GM23338 (cell line): Measurements from ENCODE around the gene CPSF4L. TPM values are rescaled to one million over a fixed set of nuclear protein-coding genes. Genes with fewer than 3 reads are reported as not detected.

Experiments
- ATAC-seq: fragments of 200-7000 bp; cut with Tn5 transposase; 3 replicates; pipeline ENCODE4 v1.9.1; 2020
- DNase-seq: peaks from one replicate; pipeline ENCODE4 v3.0.0-alpha.2; 2015; ENCODE audit warnings: low spot score
- H2AFZ ChIP-seq: fragments of 200-600 bp; sonication (generic); 2 replicates; pipeline ENCODE4 v1.8.0; 2016; ENCODE audit warnings: antibody characterized with exemption, mild to moderate bottlenecking, moderate library complexity
- H3F3A ChIP-seq: fragments of 200-600 bp; sonication (generic); replicated peaks from 2 replicates; pipeline ENCODE4 v1.8.0; 2017; ENCODE audit warnings: antibody characterized with exemption, mixed run types, low read depth
- H3K27ac ChIP-seq: fragments of 200-600 bp; sonication (generic); 2 replicates; pipeline ENCODE4 v1.6.1; 2016; ENCODE audit warnings: low read depth
- H3K27me3 ChIP-seq: fragments of 200-600 bp; sonication (generic); 2 replicates; pipeline ENCODE4 v1.8.0; 2016; ENCODE audit warnings: mild to moderate bottlenecking, mixed run types, moderate library complexity; ENCODE audit not compliant: insufficient read depth
- H3K36me3 ChIP-seq: fragments of 200-600 bp; sonication (generic); 2 replicates; pipeline ENCODE4 v1.8.0; 2016; ENCODE audit warnings: mild to moderate bottlenecking; ENCODE audit not compliant: insufficient read depth
- H3K4me1 ChIP-seq: fragments of 200-600 bp; sonication (generic); 2 replicates; pipeline ENCODE4 v1.8.0; 2016; ENCODE audit warnings: mild to moderate bottlenecking, moderate library complexity; ENCODE audit not compliant: insufficient read depth
- H3K4me2 ChIP-seq: fragments of 200-600 bp; sonication (generic); 2 replicates; pipeline ENCODE4 v1.7.1; 2017; ENCODE audit warnings: mixed run types
- H3K4me3 ChIP-seq: fragments of 200-600 bp; sonication (generic); 2 replicates; pipeline ENCODE4 v1.6.1; 2016; ENCODE audit warnings: mixed run types
- H3K79me2 ChIP-seq: fragments of 200-600 bp; sonication (generic); replicated peaks from 2 replicates; pipeline ENCODE4 v1.8.0; 2017; ENCODE audit warnings: mild to moderate bottlenecking; ENCODE audit not compliant: insufficient read depth
- H3K9me2 ChIP-seq: fragments of 200-600 bp; sonication (generic); 2 replicates; pipeline ENCODE4 v1.8.0; 2017; ENCODE audit not compliant: insufficient read depth
- H4K20me1 ChIP-seq: fragments of 200-600 bp; sonication (generic); replicated peaks from 2 replicates; pipeline ENCODE4 v1.8.0; 2017; ENCODE audit warnings: mild to moderate bottlenecking; ENCODE audit not compliant: insufficient read depth
- H3K27ac Mint-ChIP-seq: 2 replicates; pipeline ENCODE4 v1.8.0; 2020; ENCODE audit warnings: inconsistent platforms, mild to moderate bottlenecking, moderate library complexity, mixed read lengths
- H3K27me3 Mint-ChIP-seq: 3 replicates; pipeline ENCODE4 v1.8.0; 2022; ENCODE audit warnings: low read depth, mild to moderate bottlenecking, moderate library complexity, mixed read lengths, inconsistent platforms; ENCODE audit not compliant: insufficient read depth, poor library complexity
- H3K36me3 Mint-ChIP-seq: 3 replicates; pipeline ENCODE4 v1.8.0; 2021; ENCODE audit warnings: low read depth, mild to moderate bottlenecking, inconsistent platforms, moderate library complexity, mixed read lengths
- H3K4me1 Mint-ChIP-seq: 3 replicates; pipeline ENCODE4 v1.8.0; 2020; ENCODE audit warnings: mild to moderate bottlenecking, inconsistent platforms, mixed read lengths
- H3K4me3 Mint-ChIP-seq: 3 replicates; pipeline ENCODE4 v1.8.0; 2021; ENCODE audit warnings: moderate library complexity, mild to moderate bottlenecking, inconsistent platforms, mixed read lengths
- H3K9me3 Mint-ChIP-seq: 3 replicates; pipeline ENCODE4 v1.8.0; 2020; ENCODE audit warnings: moderate library complexity, mild to moderate bottlenecking, inconsistent platforms, mixed read lengths
- CREB1 ChIP-seq: fragments of 250-450 bp; sonication (Bioruptor Pico); IDR thresholded peaks from 2 replicates; pipeline ENCODE4 v1.5.0; 2020; ENCODE audit warnings: low read depth, mild to moderate bottlenecking, moderate library complexity
- EZH2 ChIP-seq: fragments of 200-600 bp; sonication (generic); IDR thresholded peaks from one replicate; pipeline ENCODE4 v1.8.0; 2017; ENCODE audit warnings: antibody characterized with exemption, mild to moderate bottlenecking, low read depth; ENCODE audit not compliant: unreplicated experiment
- EZH2phosphoT487 ChIP-seq: fragments of 200-600 bp; sonication (generic); IDR thresholded peaks from one replicate; pipeline ENCODE4 v1.8.1; 2018; ENCODE audit warnings: antibody characterized with exemption; ENCODE audit not compliant: unreplicated experiment
- NANOG ChIP-seq: IDR thresholded peaks from 2 replicates; pipeline ENCODE4 v1.6.1; 2016; ENCODE audit warnings: antibody characterized with exemption, borderline replicate concordance
- POLR2AphosphoS5 ChIP-seq: IDR thresholded peaks from 2 replicates; pipeline ENCODE4 v1.6.1; 2016; ENCODE audit warnings: antibody characterized with exemption, low read depth
- ZNF114 ChIP-seq: fragments of 250-450 bp; sonication (Bioruptor Pico); IDR thresholded peaks from 2 replicates; pipeline ENCODE4 v1.5.0; 2020; ENCODE audit warnings: mild to moderate bottlenecking, moderate library complexity
- polyA plus RNA-seq: library from polyadenylated mRNA; unstranded; fragments of >200 nt; fragmentation: Nextera tagmentation; extraction: Ambion mirVana; gene quantifications from 2 replicates; pipeline ENCODE4 v1.2.1, GENCODE V29; 2016
- total RNA-seq: library from RNA; depleted of rRNA; stranded (reverse); fragments of >200 nt; shearing (Covaris generic); gene quantifications from 2 replicates; pipeline ENCODE4 v1.2.3, GENCODE V29; 2014
- TF ChIP-seq, protein P1 (sequence below), 2 experiments: fragments of 200-600 bp in 1 of 2; sonication (generic) in 1 of 2; conservative IDR thresholded peaks; 2 replicates each; pipeline versions ENCODE4 v1.5.1 to v1.6.1; 2016 to 2017; ENCODE audit warnings: antibody characterized with exemption in 2 of 2, low read depth in 2 of 2, mild to moderate bottlenecking in 2 of 2, moderate library complexity in 1 of 2
- TF ChIP-seq, protein P2 (sequence below): fragments of 250-450 bp; sonication (Bioruptor Pico); IDR thresholded peaks from 2 replicates; pipeline ENCODE4 v1.5.0; 2020; ENCODE audit warnings: mild to moderate bottlenecking, moderate library complexity
- TF ChIP-seq, protein P3 (sequence below): IDR thresholded peaks from 2 replicates; pipeline ENCODE4 v1.6.1; 2016; ENCODE audit warnings: antibody characterized with exemption

CPSF4L gene
- total and polyA plus RNA-seq, 2 experiments from 2014 or later = not detected

DNA sequence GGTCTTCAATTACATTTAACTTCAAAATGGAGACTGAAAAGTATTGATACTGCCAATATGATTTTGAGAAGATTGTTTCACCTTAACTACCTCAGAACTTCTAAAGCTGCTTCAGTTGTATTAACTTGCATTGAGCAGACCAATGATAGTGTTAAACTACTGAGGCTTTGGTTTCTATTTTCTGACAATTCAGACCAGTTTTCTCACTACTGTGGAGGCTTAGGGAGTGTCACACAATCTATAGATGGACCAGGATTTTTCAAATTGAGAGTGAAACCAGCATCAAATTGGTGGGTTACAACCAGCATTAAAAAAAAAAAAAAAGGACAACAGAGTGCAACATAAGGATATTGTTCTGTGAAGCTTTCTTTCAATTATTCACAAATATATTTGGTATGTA lies 47.7 kb downstream of the CPSF4L start (continued):
- TF ChIP-seq, protein P1, sequence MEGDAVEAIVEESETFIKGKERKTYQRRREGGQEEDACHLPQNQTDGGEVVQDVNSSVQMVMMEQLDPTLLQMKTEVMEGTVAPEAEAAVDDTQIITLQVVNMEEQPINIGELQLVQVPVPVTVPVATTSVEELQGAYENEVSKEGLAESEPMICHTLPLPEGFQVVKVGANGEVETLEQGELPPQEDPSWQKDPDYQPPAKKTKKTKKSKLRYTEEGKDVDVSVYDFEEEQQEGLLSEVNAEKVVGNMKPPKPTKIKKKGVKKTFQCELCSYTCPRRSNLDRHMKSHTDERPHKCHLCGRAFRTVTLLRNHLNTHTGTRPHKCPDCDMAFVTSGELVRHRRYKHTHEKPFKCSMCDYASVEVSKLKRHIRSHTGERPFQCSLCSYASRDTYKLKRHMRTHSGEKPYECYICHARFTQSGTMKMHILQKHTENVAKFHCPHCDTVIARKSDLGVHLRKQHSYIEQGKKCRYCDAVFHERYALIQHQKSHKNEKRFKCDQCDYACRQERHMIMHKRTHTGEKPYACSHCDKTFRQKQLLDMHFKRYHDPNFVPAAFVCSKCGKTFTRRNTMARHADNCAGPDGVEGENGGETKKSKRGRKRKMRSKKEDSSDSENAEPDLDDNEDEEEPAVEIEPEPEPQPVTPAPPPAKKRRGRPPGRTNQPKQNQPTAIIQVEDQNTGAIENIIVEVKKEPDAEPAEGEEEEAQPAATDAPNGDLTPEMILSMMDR (conservative IDR thresholded peaks at IDR 0.05; ENCODE audit: low read depth in 2 of 2) = no peak

DNA sequence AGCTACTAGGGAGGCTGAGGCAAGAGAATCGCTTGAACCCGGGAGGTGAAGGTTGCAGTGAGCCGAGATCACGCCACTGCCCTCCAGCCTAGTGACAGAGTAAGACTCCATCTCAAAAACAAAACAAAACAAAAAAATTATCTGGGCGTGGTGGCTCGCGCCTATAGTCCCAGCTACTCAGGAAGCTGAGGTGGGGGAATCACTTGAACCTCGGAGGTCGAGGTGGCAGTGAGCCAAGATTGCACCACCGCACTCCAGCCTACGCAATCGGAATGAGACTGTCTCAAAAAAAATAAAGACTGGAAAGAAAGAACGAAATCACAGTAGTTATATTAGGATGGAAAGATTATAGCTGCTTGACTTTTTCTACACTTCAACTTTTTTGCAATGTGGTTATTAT lies 49.9 kb downstream of the CPSF4L start:
- peaks cover 47% of the 10 kb centered on the region for H3K36me3 Mint-ChIP-seq
- DNase-seq = no peak

More for the DNA sequence above, 49.9 kb downstream of the CPSF4L start:
- H3K9me2 ChIP-seq = no peaks in the 10 kb centered on the region
- H3K4me3 Mint-ChIP-seq = no peak overlapping the region
- H3K27me3 ChIP-seq = no peaks in the 10 kb centered on the region
- H3K27ac ChIP-seq = no peak overlapping the region
- H3K4me1 Mint-ChIP-seq = peaks cover 16% of the 10 kb centered on the region
- peaks cover 3% of the 10 kb centered on the region; the same call in 1 of the 2 replicates for H3F3A ChIP-seq
- no peak overlapping the region for H3K4me2 ChIP-seq
- peaks cover 54% of the 10 kb centered on the region; the same call in 1 of the 2 replicates for H4K20me1 ChIP-seq
- H3K36me3 ChIP-seq = peaks cover 28% of the 10 kb centered on the region
- H2AFZ ChIP-seq = no peak overlapping the region
- H3K27me3 Mint-ChIP-seq = peaks cover 3% of the 10 kb centered on the region
- peaks cover 63% of the 10 kb centered on the region for H3K79me2 ChIP-seq
- H3K9me3 Mint-ChIP-seq = no peaks in the 10 kb centered on the region
- no peak for ATAC-seq
- H3K27ac Mint-ChIP-seq = no peak overlapping the region
- H3K4me3 ChIP-seq = no peak overlapping the region
- TF ChIP-seq, protein P2, sequence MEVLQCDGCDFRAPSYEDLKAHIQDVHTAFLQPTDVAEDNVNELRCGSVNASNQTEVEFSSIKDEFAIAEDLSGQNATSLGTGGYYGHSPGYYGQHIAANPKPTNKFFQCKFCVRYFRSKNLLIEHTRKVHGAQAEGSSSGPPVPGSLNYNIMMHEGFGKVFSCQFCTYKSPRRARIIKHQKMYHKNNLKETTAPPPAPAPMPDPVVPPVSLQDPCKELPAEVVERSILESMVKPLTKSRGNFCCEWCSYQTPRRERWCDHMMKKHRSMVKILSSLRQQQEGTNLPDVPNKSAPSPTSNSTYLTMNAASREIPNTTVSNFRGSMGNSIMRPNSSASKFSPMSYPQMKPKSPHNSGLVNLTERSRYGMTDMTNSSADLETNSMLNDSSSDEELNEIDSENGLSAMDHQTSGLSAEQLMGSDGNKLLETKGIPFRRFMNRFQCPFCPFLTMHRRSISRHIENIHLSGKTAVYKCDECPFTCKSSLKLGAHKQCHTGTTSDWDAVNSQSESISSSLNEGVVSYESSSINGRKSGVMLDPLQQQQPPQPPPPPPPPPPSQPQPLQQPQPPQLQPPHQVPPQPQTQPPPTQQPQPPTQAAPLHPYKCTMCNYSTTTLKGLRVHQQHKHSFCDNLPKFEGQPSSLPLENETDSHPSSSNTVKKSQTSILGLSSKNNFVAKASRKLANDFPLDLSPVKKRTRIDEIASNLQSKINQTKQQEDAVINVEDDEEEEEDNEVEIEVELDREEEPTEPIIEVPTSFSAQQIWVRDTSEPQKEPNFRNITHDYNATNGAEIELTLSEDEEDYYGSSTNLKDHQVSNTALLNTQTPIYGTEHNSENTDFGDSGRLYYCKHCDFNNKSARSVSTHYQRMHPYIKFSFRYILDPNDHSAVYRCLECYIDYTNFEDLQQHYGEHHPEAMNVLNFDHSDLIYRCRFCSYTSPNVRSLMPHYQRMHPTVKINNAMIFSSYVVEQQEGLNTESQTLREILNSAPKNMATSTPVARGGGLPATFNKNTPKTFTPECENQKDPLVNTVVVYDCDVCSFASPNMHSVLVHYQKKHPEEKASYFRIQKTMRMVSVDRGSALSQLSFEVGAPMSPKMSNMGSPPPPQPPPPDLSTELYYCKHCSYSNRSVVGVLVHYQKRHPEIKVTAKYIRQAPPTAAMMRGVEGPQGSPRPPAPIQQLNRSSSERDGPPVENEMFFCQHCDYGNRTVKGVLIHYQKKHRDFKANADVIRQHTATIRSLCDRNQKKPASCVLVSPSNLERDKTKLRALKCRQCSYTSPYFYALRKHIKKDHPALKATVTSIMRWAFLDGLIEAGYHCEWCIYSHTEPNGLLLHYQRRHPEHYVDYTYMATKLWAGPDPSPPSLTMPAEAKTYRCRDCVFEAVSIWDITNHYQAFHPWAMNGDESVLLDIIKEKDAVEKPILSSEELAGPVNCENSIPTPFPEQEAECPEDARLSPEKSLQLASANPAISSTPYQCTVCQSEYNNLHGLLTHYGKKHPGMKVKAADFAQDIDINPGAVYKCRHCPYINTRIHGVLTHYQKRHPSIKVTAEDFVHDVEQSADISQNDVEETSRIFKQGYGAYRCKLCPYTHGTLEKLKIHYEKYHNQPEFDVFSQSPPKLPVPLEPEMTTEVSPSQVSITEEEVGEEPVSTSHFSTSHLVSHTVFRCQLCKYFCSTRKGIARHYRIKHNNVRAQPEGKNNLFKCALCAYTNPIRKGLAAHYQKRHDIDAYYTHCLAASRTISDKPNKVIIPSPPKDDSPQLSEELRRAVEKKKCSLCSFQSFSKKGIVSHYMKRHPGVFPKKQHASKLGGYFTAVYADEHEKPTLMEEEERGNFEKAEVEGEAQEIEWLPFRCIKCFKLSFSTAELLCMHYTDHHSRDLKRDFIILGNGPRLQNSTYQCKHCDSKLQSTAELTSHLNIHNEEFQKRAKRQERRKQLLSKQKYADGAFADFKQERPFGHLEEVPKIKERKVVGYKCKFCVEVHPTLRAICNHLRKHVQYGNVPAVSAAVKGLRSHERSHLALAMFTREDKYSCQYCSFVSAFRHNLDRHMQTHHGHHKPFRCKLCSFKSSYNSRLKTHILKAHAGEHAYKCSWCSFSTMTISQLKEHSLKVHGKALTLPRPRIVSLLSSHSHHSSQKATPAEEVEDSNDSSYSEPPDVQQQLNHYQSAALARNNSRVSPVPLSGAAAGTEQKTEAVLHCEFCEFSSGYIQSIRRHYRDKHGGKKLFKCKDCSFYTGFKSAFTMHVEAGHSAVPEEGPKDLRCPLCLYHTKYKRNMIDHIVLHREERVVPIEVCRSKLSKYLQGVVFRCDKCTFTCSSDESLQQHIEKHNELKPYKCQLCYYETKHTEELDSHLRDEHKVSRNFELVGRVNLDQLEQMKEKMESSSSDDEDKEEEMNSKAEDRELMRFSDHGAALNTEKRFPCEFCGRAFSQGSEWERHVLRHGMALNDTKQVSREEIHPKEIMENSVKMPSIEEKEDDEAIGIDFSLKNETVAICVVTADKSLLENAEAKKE = no peak
- TF ChIP-seq, protein P3, sequence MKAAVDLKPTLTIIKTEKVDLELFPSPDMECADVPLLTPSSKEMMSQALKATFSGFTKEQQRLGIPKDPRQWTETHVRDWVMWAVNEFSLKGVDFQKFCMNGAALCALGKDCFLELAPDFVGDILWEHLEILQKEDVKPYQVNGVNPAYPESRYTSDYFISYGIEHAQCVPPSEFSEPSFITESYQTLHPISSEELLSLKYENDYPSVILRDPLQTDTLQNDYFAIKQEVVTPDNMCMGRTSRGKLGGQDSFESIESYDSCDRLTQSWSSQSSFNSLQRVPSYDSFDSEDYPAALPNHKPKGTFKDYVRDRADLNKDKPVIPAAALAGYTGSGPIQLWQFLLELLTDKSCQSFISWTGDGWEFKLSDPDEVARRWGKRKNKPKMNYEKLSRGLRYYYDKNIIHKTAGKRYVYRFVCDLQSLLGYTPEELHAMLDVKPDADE = no peak
- TF ChIP-seq EZH2phosphoT487 = no peak
- TF ChIP-seq NANOG = no peak
- no peak for TF ChIP-seq CREB1 (CRISPR knock-in tag)
- TF ChIP-seq POLR2AphosphoS5 = no peak
- TF ChIP-seq, protein P1 (conservative IDR thresholded peaks at IDR 0.05; ENCODE audit: low read depth in 2 of 2) = no peak
- TF ChIP-seq ZNF114 (CRISPR knock-in tag) = no peak
- no peak for TF ChIP-seq EZH2
- peaks cover 2% of the 10 kb centered on the region; the same call in 1 of the 2 replicates for H3K4me1 ChIP-seq
